AG04450 (cell line): ENCODE data around the gene AATK. TPM values are rescaled to one million over a fixed set of nuclear protein-coding genes. Genes with fewer than 3 reads are reported as not detected.

ENCODE experiments used
- CTCF ChIA-PET: fragments of 300-600, 350-600 bp; formaldehyde crosslinking; extraction: SDS; loops from one replicate; lab custom pipeline; 2022; ENCODE audit warnings: antibody characterized with exemption, inconsistent platforms; lab: Charles Lee
- POLR2A ChIA-PET: fragments of 350-600 bp; formaldehyde crosslinking; extraction: SDS; loops from one replicate; lab custom pipeline; 2021; ENCODE audit warnings: antibody characterized with exemption, inconsistent platforms; lab: Yijun Ruan, JAX
- DNase-seq: peaks from one replicate; pipeline ENCODE4 v3.0.0-alpha.2; 2011; ENCODE audit warnings: low read depth, low spot score
- H3K27ac ChIP-seq: one replicate; pipeline ENCODE4 v1.5.1; 2012; ENCODE audit warnings: low read depth, low read length, control low read depth
- H3K27me3 ChIP-seq: one replicate; pipeline ENCODE4 v1.6.0; 2012; ENCODE audit warnings: low read length; ENCODE audit not compliant: control insufficient read depth, insufficient read depth
- H3K4me3 ChIP-seq: 2 replicates; pipeline ENCODE4 v1.5.1; 2011; ENCODE audit warnings: mild to moderate bottlenecking, low read depth, low read length, control low read depth
- H3K9me3 ChIP-seq: 2 replicates; pipeline ENCODE4 v1.5.1; 2012; ENCODE audit warnings: low read length; ENCODE audit not compliant: control insufficient read depth, insufficient read depth
- polyA plus RNA-seq: library from polyadenylated mRNA; depleted of rRNA; stranded (reverse); fragments of >200 nt; gene quantifications from 2 replicates; pipeline ENCODE4 v1.2.3, GENCODE V29; 2011
- TF ChIP-seq, protein P1 (sequence below): IDR thresholded peaks from 2 replicates; pipeline ENCODE4 v1.5.1; 2011; ENCODE audit warnings: low read depth, low read length, control low read depth, inconsistent platforms

Gene AATK
- polyA plus RNA-seq, 1 experiment: 0.16 TPM

DNA sequence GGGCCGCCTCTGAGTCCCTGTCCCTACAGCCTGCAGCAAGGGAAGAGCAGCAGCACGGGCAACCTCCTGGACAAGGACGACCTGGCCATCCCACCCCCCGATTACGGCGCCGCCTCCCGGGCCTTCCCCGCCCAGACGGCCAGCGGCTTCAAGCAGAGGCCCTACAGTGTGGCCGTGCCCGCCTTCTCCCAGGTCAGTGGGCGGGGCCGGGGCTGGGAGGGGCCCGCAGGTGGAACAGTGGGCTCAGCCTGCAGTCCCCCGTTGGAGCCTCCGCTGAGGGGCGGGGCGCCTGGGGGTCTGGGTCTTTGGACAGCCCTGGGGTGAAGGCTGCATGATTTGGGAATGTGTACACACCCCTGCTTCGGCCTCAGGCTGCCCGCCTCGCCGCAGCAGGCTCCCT, 59.3 kb downstream of the AATK start:
- TF ChIP-seq, protein P1, sequence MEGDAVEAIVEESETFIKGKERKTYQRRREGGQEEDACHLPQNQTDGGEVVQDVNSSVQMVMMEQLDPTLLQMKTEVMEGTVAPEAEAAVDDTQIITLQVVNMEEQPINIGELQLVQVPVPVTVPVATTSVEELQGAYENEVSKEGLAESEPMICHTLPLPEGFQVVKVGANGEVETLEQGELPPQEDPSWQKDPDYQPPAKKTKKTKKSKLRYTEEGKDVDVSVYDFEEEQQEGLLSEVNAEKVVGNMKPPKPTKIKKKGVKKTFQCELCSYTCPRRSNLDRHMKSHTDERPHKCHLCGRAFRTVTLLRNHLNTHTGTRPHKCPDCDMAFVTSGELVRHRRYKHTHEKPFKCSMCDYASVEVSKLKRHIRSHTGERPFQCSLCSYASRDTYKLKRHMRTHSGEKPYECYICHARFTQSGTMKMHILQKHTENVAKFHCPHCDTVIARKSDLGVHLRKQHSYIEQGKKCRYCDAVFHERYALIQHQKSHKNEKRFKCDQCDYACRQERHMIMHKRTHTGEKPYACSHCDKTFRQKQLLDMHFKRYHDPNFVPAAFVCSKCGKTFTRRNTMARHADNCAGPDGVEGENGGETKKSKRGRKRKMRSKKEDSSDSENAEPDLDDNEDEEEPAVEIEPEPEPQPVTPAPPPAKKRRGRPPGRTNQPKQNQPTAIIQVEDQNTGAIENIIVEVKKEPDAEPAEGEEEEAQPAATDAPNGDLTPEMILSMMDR: no peak
- CTCF ChIA-PET: no interaction called here
- DNase-seq: no peak
- Histone ChIP-seq H3K9me3 (no peaks in the 10 kb centered on the region; the same call in 1 of the 2 replicates), H3K27ac (no peak overlapping the region), H3K27me3 (no peaks in the 10 kb centered on the region), H3K4me3 (no peak overlapping the region)
- POLR2A ChIA-PET: no interaction called here

DNA sequence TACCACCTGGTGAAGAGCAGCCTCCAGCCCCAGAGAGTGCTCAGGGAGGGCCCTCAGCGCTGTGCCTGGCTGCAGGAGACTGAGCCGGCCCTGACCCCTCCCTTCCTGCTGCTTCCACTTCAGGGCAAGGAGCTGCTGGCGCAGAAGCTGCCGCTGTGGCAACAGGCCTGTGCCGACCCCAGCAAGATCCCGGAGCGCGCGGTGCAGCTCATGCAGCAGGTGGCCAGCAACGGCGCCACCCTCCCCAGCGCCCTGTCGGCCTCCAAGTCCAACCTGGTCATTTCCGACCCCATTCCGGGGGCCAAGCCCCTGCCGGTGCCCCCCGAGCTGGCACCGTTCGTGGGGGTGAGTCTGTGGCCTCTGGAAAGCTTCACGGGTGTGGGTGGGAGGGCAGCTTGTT, 62.6 kb downstream of the AATK start:
- CTCF ChIA-PET: interaction anchor here (0.6 to 3.5 kb wide), 5 partner anchors 13 to 580 kb away, joined by 3 to 36 read pairs (median 6); partner anchors contain the start of gene CHMP6
- H3K9me3 ChIP-seq: no peaks in the 10 kb centered on the region
- no peak overlapping the region for H3K27ac ChIP-seq
- DNase-seq: no peak
- H3K4me3 ChIP-seq: no peak overlapping the region
- POLR2A ChIA-PET: no interaction called here
- no peaks in the 10 kb centered on the region for H3K27me3 ChIP-seq
- TF ChIP-seq, protein P1: no peak

DNA sequence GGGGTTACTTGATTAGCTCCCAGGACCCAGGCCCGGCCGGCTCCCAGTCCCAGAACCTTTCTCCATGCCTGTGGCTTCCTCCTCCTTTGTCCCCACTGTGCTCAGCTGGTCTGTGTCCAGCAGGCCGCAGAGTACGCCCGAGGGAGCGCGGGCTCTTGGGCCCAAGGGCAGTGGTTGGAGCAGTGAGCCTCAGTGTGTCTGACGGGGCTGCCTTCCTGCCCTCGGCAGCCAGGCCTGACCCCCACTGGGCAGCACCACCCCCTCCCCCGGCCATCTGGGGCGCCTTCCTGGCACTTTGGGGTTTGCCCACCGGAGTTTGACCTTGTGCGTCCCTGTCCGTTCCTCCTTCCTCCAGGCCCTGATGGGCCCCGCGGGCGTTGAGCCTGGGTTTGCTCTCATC, 63.2 kb downstream of the AATK start:
- CTCF ChIA-PET: interaction anchor here (0.6 to 3.5 kb wide), 10 partner anchors 10 to 579 kb away, joined by 3 to 36 read pairs (median 4); partner anchors contain the start of gene CHMP6
- POLR2A ChIA-PET: no interaction called here

DNA sequence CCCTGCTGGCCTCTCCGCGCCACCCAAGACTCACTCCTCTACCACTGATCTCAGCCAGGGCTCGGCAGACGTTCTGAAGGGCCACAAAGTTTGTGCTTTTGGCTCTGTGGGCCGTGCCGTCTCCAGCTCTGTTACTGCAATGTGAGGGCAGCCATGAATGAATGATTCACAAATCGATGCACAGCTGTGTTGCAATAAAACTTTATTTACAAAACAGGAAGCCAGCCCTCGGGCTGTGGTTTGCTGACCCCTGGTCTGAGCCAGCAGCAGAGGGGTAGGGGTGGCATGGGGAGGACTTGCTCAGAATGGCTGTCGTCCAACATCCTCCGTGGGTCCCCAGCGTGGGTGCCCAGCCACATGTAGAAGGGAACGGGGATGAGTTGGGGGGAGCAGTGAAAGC, 63.7 kb downstream of the AATK start:
- Histone ChIP-seq H3K27me3 (no peaks in the 10 kb centered on the region), H3K4me3 (no peak overlapping the region), H3K27ac (no peak overlapping the region), H3K9me3 (no peaks in the 10 kb centered on the region)
- no peak for DNase-seq
- TF ChIP-seq, protein P1: no peak
- ChIA-PET POLR2A (no interaction called here), CTCF (interaction anchor here (0.8 to 3.5 kb wide), 11 partner anchors 10 to 113 kb away, joined by 3 to 36 read pairs (median 5); partner anchors contain the start of gene CHMP6)

More for the DNA sequence above, 63.2 kb downstream of the AATK start:
- H3K4me3 ChIP-seq: no peak overlapping the region
- TF ChIP-seq, protein P1: no peak
- no peak for DNase-seq
- no peak overlapping the region for H3K27ac ChIP-seq
- H3K9me3 ChIP-seq: no peaks in the 10 kb centered on the region
- no peaks in the 10 kb centered on the region for H3K27me3 ChIP-seq

DNA sequence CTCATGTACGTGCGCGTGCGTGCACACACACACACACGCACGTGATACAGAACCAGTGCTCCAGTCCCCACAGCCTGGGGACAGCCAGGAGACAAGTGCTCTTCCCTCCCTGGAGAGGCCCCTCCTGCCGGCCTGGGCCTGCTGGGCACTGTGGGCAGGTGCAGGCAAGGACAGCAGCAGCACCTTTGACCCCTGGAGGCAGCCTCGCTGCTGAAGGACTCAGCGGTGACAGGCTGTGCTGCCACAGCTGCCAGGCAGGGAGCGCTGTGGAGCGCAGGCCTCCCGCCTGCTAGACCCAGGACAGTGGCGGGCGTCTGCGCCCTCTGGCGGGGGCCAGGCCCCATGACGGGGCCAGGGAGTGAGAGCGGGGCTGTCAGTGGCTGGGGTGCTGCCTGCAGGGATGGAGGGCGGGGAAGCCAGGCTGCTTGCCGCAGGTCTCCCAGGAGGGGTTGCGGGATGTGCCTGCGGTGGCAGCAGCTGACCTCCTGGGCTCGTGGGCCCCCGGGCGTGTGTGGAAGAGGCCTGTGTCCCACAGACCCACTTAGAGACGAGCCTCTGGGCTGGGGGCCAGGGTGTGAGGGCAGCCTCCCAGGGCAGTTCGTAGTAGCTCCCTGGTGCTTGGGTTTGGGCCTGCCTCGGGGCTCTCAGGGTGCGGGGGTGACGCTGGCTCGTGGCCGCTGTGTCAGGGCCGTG, 64.3 kb downstream of the AATK start:
- Histone ChIP-seq H3K27me3 (no peaks in the 10 kb centered on the region), H3K4me3 (no peak overlapping the region), H3K27ac (no peak overlapping the region), H3K9me3 (no peaks in the 10 kb centered on the region)
- TF ChIP-seq, protein P1: peak; percentile 100
- POLR2A ChIA-PET: interaction anchor here (0.6 kb wide), 1 partner anchor 11 kb away, joined by 3 read pairs; no protein-coding TSS in a partner anchor
- CTCF ChIA-PET: interaction anchor here (0.8 to 3.5 kb wide), 12 partner anchors 9 to 112 kb away, joined by 3 to 36 read pairs (median 4); partner anchors contain the start of gene CHMP6
- DNase-seq: peak; percentile 48
